ENCODE measurements around the gene MBOAT2.

DNA sequence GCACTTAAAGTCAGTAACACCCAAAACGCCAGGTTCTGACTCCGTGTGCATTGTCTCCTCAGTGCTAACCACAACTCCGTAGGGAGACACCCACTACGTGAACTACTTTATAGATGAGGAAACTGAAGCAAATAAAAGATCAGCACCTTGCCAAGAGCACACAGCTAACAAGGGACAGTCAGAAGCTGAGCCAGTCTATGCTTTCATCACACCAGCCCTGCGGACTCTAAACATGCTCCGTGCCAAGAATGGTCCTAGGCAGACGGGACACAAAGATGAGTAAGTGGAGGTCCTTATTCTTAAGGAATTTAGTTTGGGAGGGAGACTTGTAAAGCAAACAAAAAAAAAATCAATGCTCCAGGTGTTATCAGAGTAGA, 9.6 kb downstream of the MBOAT2 start:
- TF ChIP-seq POLR2A (IDR thresholded peaks at IDR 0.05): no peak
- TF ChIP-seq, protein P1, sequence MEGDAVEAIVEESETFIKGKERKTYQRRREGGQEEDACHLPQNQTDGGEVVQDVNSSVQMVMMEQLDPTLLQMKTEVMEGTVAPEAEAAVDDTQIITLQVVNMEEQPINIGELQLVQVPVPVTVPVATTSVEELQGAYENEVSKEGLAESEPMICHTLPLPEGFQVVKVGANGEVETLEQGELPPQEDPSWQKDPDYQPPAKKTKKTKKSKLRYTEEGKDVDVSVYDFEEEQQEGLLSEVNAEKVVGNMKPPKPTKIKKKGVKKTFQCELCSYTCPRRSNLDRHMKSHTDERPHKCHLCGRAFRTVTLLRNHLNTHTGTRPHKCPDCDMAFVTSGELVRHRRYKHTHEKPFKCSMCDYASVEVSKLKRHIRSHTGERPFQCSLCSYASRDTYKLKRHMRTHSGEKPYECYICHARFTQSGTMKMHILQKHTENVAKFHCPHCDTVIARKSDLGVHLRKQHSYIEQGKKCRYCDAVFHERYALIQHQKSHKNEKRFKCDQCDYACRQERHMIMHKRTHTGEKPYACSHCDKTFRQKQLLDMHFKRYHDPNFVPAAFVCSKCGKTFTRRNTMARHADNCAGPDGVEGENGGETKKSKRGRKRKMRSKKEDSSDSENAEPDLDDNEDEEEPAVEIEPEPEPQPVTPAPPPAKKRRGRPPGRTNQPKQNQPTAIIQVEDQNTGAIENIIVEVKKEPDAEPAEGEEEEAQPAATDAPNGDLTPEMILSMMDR (IDR thresholded peaks at IDR 0.05): no peak

Data from testis (tissue), 2 donors.